HTERT RPE-1 (cell line): ENCODE measurements around the gene MAP6.

Source experiments
- in situ Hi-C: fragments of 300-500 bp; cut with MboI; formaldehyde crosslinking; loops from 4 replicates; pipeline ENCODE4 v1.14.3; 2020; ENCODE audit warnings: low sequenced_read_pairs

Gene MAP6

GRCh38 chr11:75571625-75572024 lies 97.2 kb downstream of the MAP6 start:
- in situ Hi-C loops: no loop called here

- in situ Hi-C loops: no loop called here
Measured at GRCh38 chr11:75570559-75571139, 98.2 kb downstream of the MAP6 start.

- in situ Hi-C loops: no loop called here
Measured at GRCh38 chr11:75568616-75569219, 100.1 kb downstream of the MAP6 start.

GRCh38 chr11:75567971-75568370 lies 100.9 kb downstream of the MAP6 start:
- in situ Hi-C loops: no loop called here

GRCh38 chr11:75566763-75567279 lies 102.0 kb downstream of the MAP6 start:
- in situ Hi-C loops: no loop called here

- in situ Hi-C loops: no loop called here
Measured at GRCh38 chr11:75565916-75566762, 102.7 kb downstream of the MAP6 start.

- in situ Hi-C loops: no loop called here
Measured at GRCh38 chr11:75565221-75565814, 103.5 kb downstream of the MAP6 start.

GRCh38 chr11:75563978-75564552 lies 104.8 kb downstream of the MAP6 start:
- in situ Hi-C loops: no loop called here

GRCh38 chr11:75563501-75563977 lies 105.3 kb downstream of the MAP6 start:
- in situ Hi-C loops: no loop called here

GRCh38 chr11:75562836-75563484 lies 105.9 kb downstream of the MAP6 start:
- in situ Hi-C loops: no loop called here

GRCh38 chr11:75562048-75562835 lies 106.6 kb downstream of the MAP6 start, which contains the start of gene SERPINH1:
TSS of gene SERPINH1 (plus strand) at chr11:75562253. CDS start at chr11:75566350, 4,097 bp downstream.
- in situ Hi-C loops: no loop called here

GRCh38 chr11:75561426-75562047 lies 107.3 kb downstream of the MAP6 start:
- in situ Hi-C loops: no loop called here

GRCh38 chr11:75560644-75561043 lies 108.2 kb downstream of the MAP6 start:
- in situ Hi-C loops: no loop called here

- in situ Hi-C loops: no loop called here
Measured at GRCh38 chr11:75558939-75559843, 109.6 kb downstream of the MAP6 start.

- in situ Hi-C loops: no loop called here
Measured at GRCh38 chr11:75557666-75558494, 111.0 kb downstream of the MAP6 start.

- in situ Hi-C loops: no loop called here
Measured at GRCh38 chr11:75556275-75556674, 112.6 kb downstream of the MAP6 start.
